Measurements from ENCODE around the gene IRF4.

- TF ChIP-seq CTCF (IDR thresholded peaks at IDR 0.05) = no peak
- no peak for TF ChIP-seq POLR2AphosphoS5 (IDR thresholded peaks at IDR 0.05)
- no peak for TF ChIP-seq POLR2A (IDR thresholded peaks at IDR 0.05)
Measured at GRCh38 chr6:395432-396125, 4.0 kb downstream of the IRF4 start.

Measured in breast epithelium (tissue), 3 donors.